Measurements from ENCODE around the gene IL16.
"Not testable (repeated sequence)": the region's sequence is repeated elsewhere in the genome, so short reads cannot be mapped to it uniquely, and the experiment has no call there.

Gene IL16

DNA sequence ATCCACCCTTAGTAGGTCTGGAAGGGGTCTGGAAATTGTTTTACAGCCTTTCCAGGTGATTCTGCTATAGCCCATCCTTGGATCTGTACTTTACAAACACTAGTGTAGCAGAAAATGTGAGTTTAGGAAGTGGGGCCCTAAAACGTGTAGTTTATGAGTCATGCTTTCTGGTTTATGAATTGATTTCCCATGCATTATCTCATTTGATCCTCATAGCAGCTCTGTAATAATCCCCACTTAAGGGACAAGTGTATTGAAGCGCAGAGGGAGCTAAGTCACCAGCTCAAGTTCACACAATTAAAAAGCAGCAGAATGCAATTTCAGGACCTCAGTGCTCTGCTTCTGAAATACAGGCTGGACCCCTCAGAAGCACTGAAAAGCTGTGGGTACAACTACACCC, 149.9 kb downstream of the IL16 start:
- DNase-seq: no peak

- DNase-seq: no peak
Observed at GRCh38 chr15:81347910-81348309, 151.2 kb downstream of the IL16 start.

- not testable (repeated sequence) for DNase-seq
Observed at GRCh38 chr15:81348691-81349090, 152.0 kb downstream of the IL16 start.

DNA sequence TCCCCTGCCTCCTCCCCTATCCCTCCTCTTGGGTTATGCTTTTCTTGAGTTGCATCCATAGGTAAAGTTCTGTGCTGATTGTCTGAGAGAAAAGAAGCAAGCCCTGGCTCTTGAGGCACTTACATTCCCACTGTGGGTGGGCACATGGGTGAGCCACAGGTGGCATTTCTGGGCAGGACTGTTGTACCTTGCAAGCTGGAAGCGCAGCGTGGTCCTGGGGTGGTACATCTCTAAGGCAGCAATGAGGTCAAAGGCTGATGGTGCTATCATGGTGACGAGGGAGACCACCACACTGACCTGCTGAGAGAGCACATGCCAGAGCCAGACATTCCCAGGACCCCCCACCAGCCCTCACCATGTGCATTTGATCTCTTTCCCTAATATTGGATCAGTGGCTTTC, 152.6 kb downstream of the IL16 start:
- DNase-seq: no peak

DNA sequence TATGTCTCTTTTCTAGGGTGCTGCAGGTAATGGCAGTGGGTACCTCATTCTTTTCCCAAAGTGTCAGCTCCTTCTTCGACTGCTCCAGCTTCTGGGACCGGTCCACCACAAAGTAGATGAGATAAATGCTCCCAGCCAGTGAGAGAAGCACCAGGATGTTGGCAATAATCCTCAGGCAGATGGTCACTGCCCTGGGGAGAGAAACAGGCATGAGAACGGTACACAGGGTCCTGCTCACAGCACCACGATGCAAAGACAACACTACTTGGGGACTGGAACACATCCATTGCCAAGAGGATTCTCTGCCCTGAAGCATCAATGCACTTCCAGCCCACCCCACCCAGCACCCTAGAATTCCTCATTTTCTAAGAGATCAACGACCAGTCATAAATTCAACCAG, 155.0 kb downstream of the IL16 start:
- DNase-seq: no peak

DNA sequence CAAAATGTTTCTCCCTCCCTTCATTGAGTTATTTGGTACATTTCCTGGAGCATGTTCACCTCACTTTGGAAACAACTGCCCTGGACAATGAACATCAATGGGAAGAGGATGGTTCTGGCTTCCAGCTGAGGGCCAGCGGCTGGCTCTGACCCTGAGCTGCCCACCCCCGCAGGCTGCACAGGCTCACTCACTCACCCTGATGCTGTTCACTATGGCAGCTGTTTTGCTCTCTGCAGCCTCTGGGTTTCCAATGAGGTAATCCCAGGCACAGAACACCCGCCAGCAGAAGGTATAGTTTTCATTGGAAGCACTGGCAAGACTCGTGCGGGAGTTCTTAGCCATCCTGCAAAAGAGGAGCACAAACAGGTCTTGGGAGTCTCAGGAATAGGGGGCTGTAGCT, 159.6 kb downstream of the IL16 start:
- DNase-seq: no peak

GRCh38 chr15:81357180-81357686, 160.6 kb downstream of the IL16 start:
- DNase-seq: no peak

DNA sequence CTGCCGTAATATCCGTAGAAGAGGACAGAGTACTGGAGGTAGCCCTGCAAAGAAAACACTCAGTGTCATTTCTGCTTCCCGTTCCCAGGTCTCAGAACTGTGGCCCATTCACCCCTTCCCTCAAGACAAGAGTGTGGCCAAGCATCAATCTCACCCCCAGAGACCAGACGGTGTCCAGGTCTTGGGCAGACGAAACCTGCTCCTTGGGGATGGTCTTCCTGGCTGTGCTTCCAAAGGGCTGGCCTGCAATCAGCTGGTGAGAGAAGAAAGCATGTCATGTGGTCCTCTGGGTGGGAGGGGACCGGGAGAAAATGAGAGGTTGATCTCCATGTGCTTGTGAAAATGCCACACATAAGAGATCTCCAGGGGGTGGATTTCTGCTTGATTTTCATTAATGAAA, 161.6 kb downstream of the IL16 start:
- DNase-seq: no peak

DNA sequence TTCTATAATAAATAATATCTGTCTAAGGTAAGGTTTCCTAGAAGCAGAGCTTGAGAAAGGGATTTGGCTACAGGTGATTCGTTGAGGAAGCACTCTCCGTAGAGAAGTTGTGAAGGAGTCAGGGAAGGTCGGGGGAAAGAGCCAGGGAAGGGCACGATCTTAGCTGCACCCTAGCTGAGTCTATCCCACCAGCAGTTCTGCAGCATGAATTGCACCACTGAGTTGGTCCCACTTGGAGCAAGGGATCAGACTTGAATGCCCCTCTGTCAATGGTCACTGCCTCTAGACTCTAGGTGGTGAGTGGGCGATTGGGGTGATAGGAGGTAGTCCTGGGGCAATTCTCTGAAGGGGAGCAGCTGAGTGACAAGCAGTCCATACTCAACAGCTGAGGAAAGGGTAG, 163.8 kb downstream of the IL16 start:
- DNase-seq: no peak

DNA sequence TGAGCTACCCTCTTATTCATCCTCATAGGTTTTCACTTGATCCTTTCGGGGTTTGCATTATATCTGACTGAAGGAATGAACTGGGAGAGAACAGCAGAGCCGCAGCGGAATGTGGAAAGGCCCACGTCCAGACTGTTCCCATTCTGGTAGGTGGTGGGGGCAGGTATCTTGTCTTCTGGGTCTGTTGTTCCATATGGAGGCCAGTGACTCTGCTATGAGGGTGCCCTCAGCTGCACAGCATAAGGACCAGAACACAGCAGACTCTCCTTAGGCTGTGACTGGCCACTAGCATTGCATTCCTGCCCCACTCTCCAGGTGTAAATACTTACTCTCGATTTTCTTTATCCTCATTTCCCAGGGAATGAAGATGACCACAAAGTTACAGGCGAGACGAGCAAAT, 165.2 kb downstream of the IL16 start:
- no peak for DNase-seq

DNA sequence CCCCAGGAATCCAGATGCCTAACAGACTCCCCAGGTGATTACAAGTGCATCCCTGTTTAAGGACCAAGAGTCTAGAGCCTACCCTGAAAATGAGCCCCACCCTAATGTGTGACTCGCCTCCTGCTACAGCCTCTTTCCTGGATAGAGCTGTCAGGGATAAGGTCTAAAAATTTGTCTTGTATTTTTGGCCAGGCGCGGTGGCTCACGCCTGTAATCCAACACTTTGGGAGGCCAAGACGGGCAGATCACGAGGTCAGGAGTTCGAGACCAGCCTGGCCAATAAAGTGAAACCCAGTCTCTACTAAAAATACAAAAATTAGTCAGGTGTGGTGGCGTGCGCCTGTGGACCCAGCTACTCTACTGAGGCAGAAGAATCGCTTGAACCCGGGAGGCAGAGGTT, 166.1 kb downstream of the IL16 start:
- no peak for DNase-seq

- DNase-seq: no peak
Observed at GRCh38 chr15:81363276-81363675, 166.6 kb downstream of the IL16 start.
